ENCODE measurements around the gene ANAPC1. TPM values are rescaled to one million over a fixed set of nuclear protein-coding genes. Genes with fewer than 3 reads are reported as not detected.
"Not testable (repeated sequence)": the region's sequence is repeated elsewhere in the genome, so short reads cannot be mapped to it uniquely, and the experiment has no call there.

The ANAPC1 gene
- total and polyA plus RNA-seq, 10 of the 15 experiments (the other 5 are each of a cell fraction or from before 2014, with no cell fraction given): 10.0 to 108 (median 53.6) TPM

DNA sequence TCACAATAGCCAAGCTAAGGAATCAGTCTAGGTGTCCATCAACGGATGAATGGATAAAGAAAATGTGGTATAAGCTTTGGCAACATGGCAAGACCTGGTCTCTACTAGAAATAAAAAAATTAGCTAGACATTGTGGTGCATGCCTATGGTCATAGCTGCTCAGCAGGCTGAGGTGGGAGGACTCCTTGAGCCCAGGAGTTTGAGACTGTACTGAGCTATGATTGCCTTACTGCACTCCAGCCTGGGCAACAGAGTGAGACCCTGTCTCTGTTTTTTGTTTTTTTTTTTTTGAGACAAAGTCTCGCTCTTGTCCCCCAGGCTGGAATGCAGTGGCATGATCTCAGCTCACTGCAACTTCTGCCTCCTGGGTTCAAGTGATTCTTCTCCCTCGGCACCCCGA, 26.0 kb upstream of the ANAPC1 start:
- H3K4me1 ChIP-seq (ENCODE audit: control insufficient read depth, insufficient read depth, low read length); intact Hi-C loops (cut with micrococcal nuclease; ENCODE audit: unreplicated experiment); H2AFZ ChIP-seq (ENCODE audit: control insufficient read depth, low read depth, low read length); in situ Hi-C loops (cut with MboI); H3K27ac ChIP-seq (ENCODE audit: control insufficient read depth, insufficient read depth); BruUV-seq (replicated peaks); H3K9me3 ChIP-seq (replicated peaks; ENCODE audit: control insufficient read depth, insufficient read depth, low read length); H3K79me2 ChIP-seq (ENCODE audit: control insufficient read depth, insufficient read depth, low read length); FAIRE-seq; H3K4me3 ChIP-seq; H3K9ac ChIP-seq (ENCODE audit: control insufficient read depth, insufficient read depth, low read length); DNase-seq (ENCODE audit: low read depth, low spot score); H3K4me2 ChIP-seq (ENCODE audit: control insufficient read depth, insufficient read depth); ATAC-seq; H3K36me3 ChIP-seq (ENCODE audit: control insufficient read depth in 2 of 2, insufficient read depth in 2 of 2, low read length in 1 of 2); H4K20me1 ChIP-seq (ENCODE audit: control insufficient read depth, insufficient read depth); H3K27me3 ChIP-seq (replicated peaks in 1 of 2; ENCODE audit: control insufficient read depth in 2 of 2, insufficient read depth in 2 of 2, low read length in 1 of 2): not testable (repeated sequence)
- 61% methylated on average over 3 of the region's 4 CpGs for WGBS (ENCODE audit: insufficient coverage, insufficient replicate concordance, low lambda C conversion rate, missing lambda C conversion rate)
- RAD21 ChIA-PET (ENCODE audit: unreplicated experiment): interaction anchor here (1.4 kb wide), 1 partner anchor 23 kb away, joined by 4 read pairs; no protein-coding TSS in a partner anchor
- CTCF ChIA-PET: interaction anchor here (0.6 to 2.7 kb wide), 7 partner anchors 9 to 560 kb away, joined by 3 to 20 read pairs (median 4); no protein-coding TSS in a partner anchor
- SMC1A ChIA-PET (ENCODE audit: uncharacterized antibody, unreplicated experiment): interaction anchor here (0.6 to 2.7 kb wide), 7 partner anchors 9 to 141 kb away, joined by 3 to 12 read pairs (median 4); no protein-coding TSS in a partner anchor
- POLR2A ChIA-PET: interaction anchor here (0.6 to 2.6 kb wide), 3 partner anchors 10 to 136 kb away, joined by 6 to 10 read pairs (median 7); no protein-coding TSS in a partner anchor

DNA sequence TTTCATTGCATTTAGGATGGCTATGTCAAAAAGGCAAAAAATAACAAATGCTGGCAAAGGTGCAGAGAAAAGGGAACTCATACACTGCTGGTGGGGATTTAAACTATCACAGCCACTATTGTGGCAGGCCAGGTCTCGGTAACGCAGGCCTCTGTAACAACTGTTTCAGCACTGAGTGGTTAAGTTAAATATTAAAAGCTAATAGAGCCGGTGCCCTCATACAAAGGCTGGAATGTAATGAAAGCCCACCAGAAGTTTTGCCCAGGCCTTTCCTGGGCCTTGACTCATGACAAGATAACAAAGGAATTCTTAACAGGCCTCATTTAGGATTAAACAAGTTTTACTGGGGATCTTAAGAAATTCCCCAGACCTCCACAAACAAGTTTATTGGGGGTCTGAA, 25.1 kb upstream of the ANAPC1 start:
- no TSS peak for BruUV-seq (replicated peaks)
- no peak for DNase-seq (ENCODE audit: low read depth, low spot score)
- no peak overlapping the region for H3K9ac ChIP-seq (ENCODE audit: control insufficient read depth, insufficient read depth, low read length)
- H3K4me3 ChIP-seq: no peak overlapping the region
- H3K9me3 ChIP-seq (replicated peaks; ENCODE audit: control insufficient read depth, insufficient read depth, low read length): no peaks in the 10 kb centered on the region
- WGBS (ENCODE audit: insufficient coverage, insufficient replicate concordance, low lambda C conversion rate, missing lambda C conversion rate): 97% methylated on average over 3 of the region's 3 CpGs
- H3K36me3 ChIP-seq (ENCODE audit: control insufficient read depth in 2 of 2, insufficient read depth in 2 of 2, low read length in 1 of 2): no peaks in the 10 kb centered on the region
- H3K4me2 ChIP-seq (ENCODE audit: control insufficient read depth, insufficient read depth): no peak overlapping the region
- no peaks in the 10 kb centered on the region for H4K20me1 ChIP-seq (ENCODE audit: control insufficient read depth, insufficient read depth)
- ATAC-seq: no peak
- no peak for FAIRE-seq
- in situ Hi-C loops (cut with MboI): no loop called here
- POLR2A ChIA-PET: interaction anchor here (2.6 kb wide), 1 partner anchor 9 kb away, joined by 10 read pairs; no protein-coding TSS in a partner anchor
- peaks cover 10% of the 10 kb centered on the region for H3K4me1 ChIP-seq (ENCODE audit: control insufficient read depth, insufficient read depth, low read length)
- no peak overlapping the region for H3K27ac ChIP-seq (ENCODE audit: control insufficient read depth, insufficient read depth)
- no peak for TF ChIP-seq BCL11A (IDR thresholded peaks at IDR 0.05; ENCODE audit: low read depth, low read length)
- 0 out of 2 replicates have a peak, but pooled peaks have one; percentile 21 for TF ChIP-seq NBN (IDR thresholded peaks at IDR 0.05)
- RAD21 ChIA-PET (ENCODE audit: unreplicated experiment): interaction anchor here (0.6 to 1.7 kb wide), 4 partner anchors 9 to 138 kb away, joined by 3 to 4 read pairs (median 3); no protein-coding TSS in a partner anchor
- SMC1A ChIA-PET (ENCODE audit: uncharacterized antibody, unreplicated experiment): interaction anchor here (1.3 to 2.7 kb wide), 4 partner anchors 9 to 96 kb away, joined by 4 to 12 read pairs (median 6); no protein-coding TSS in a partner anchor
- intact Hi-C loops (cut with micrococcal nuclease; ENCODE audit: unreplicated experiment): no loop called here
- H3K27me3 ChIP-seq (replicated peaks in 1 of 2; ENCODE audit: control insufficient read depth in 2 of 2, insufficient read depth in 2 of 2, low read length in 1 of 2): no peaks in the 10 kb centered on the region
- no peaks in the 10 kb centered on the region for H3K79me2 ChIP-seq (ENCODE audit: control insufficient read depth, insufficient read depth, low read length)
- no peak overlapping the region for H2AFZ ChIP-seq (ENCODE audit: control insufficient read depth, low read depth, low read length)
- CTCF ChIA-PET: interaction anchor here (0.9 to 2.7 kb wide), 4 partner anchors 9 to 136 kb away, joined by 3 to 20 read pairs (median 6); no protein-coding TSS in a partner anchor

Data from GM12878 (cell line).